ENCODE results near the gene KMT5C.
"Not testable (repeated sequence)": the region's sequence is repeated elsewhere in the genome, so short reads cannot be mapped to it uniquely, and the experiment has no call there.

Gene KMT5C

GRCh38 chr19:55322204-55322885, 17.3 kb upstream of the KMT5C start:
- Histone ChIP-seq H4K20me1 (ENCODE audit: insufficient read depth, low read length) (no peaks in the 10 kb centered on the region), H3K27ac (ENCODE audit: low read length) (no peak overlapping the region), H3K36me3 (replicated peaks; ENCODE audit: low read depth, low read length) (no peaks in the 10 kb centered on the region), H3K4me2 (ENCODE audit: low read length) (no peak overlapping the region), H3K9ac (ENCODE audit: low read length) (no peak overlapping the region), H3K79me2 (ENCODE audit: low read length) (no peaks in the 10 kb centered on the region), H2AFZ (ENCODE audit: low read depth, low read length) (no peak overlapping the region), H3K9me3 (ENCODE audit: insufficient read depth, low read length) (no peaks in the 10 kb centered on the region), H3K4me1 (ENCODE audit: low read length) (peaks cover 6% of the 10 kb centered on the region; the same call in 1 of the 2 replicates), H3K27me3 (ENCODE audit: low read depth, low read length) (no peaks in the 10 kb centered on the region), H3K4me3 (ENCODE audit: low read length) (no peak overlapping the region)
- TF ChIP-seq CTCF (IDR thresholded peaks at IDR 0.05; ENCODE audit: low read depth, low read length): no peak
- no peak for TF ChIP-seq EZH2phosphoT487 (IDR thresholded peaks at IDR 0.05; ENCODE audit: low read depth)

- Histone ChIP-seq H3K27ac (ENCODE audit: low read length) (no peak overlapping the region), H2AFZ (ENCODE audit: low read depth, low read length) (no peak overlapping the region), H4K20me1 (ENCODE audit: insufficient read depth, low read length) (no peaks in the 10 kb centered on the region), H3K4me3 (ENCODE audit: low read length) (no peak overlapping the region), H3K9ac (ENCODE audit: low read length) (no peak overlapping the region), H3K4me2 (ENCODE audit: low read length) (no peak overlapping the region), H3K79me2 (ENCODE audit: low read length) (no peaks in the 10 kb centered on the region), H3K36me3 (replicated peaks; ENCODE audit: low read depth, low read length) (no peaks in the 10 kb centered on the region), H3K9me3 (ENCODE audit: insufficient read depth, low read length) (no peaks in the 10 kb centered on the region), H3K4me1 (ENCODE audit: low read length) (peaks cover 6% of the 10 kb centered on the region; the same call in 1 of the 2 replicates), H3K27me3 (ENCODE audit: low read depth, low read length) (no peaks in the 10 kb centered on the region)
- no peak for TF ChIP-seq EZH2phosphoT487 (IDR thresholded peaks at IDR 0.05; ENCODE audit: low read depth)
- no peak for TF ChIP-seq CTCF (IDR thresholded peaks at IDR 0.05; ENCODE audit: low read depth, low read length)
Measured at GRCh38 chr19:55324662-55325061, 15.0 kb upstream of the KMT5C start.

- H2AFZ ChIP-seq (ENCODE audit: low read depth, low read length): peak within 1 kb of the TSS; percentile 67; the same call in 1 of the 2 replicates
- H3K4me1 ChIP-seq (ENCODE audit: low read length): peaks cover 6% of the 10 kb centered on the region; the same call in 1 of the 2 replicates
Measured at GRCh38 chr19:55325172-55325571, 14.5 kb upstream of the KMT5C start, which contains the start of gene TMEM150B. Gene TMEM150B (minus strand): TSS chr19:55325341. CDS start chr19:55321036, 4,305 bp downstream.

GRCh38 chr19:55328774-55329318, 10.8 kb upstream of the KMT5C start:
- not testable (repeated sequence) for H3K4me1 ChIP-seq (ENCODE audit: low read length); H3K9me3 ChIP-seq (ENCODE audit: insufficient read depth, low read length); H2AFZ ChIP-seq (ENCODE audit: low read depth, low read length); H3K27ac ChIP-seq (ENCODE audit: low read length); H3K36me3 ChIP-seq (replicated peaks; ENCODE audit: low read depth, low read length); H3K4me2 ChIP-seq (ENCODE audit: low read length); H3K79me2 ChIP-seq (ENCODE audit: low read length); H4K20me1 ChIP-seq (ENCODE audit: insufficient read depth, low read length); H3K9ac ChIP-seq (ENCODE audit: low read length); H3K27me3 ChIP-seq (ENCODE audit: low read depth, low read length); H3K4me3 ChIP-seq (ENCODE audit: low read length)

More at GRCh38 chr19:55325172-55325571, 14.5 kb upstream of the KMT5C start, which contains the start of gene TMEM150B:
- no peak for TF ChIP-seq EZH2phosphoT487 (IDR thresholded peaks at IDR 0.05; ENCODE audit: low read depth)
- TF ChIP-seq CTCF (IDR thresholded peaks at IDR 0.05; ENCODE audit: low read depth, low read length): no peak
- H3K4me2 ChIP-seq (ENCODE audit: low read length): no peak within 1 kb of the TSS
- no peaks in the 10 kb centered on the region for H3K27me3 ChIP-seq (ENCODE audit: low read depth, low read length)
- no peaks in the 10 kb centered on the region for H4K20me1 ChIP-seq (ENCODE audit: insufficient read depth, low read length)
- no peaks in the 10 kb centered on the region for H3K79me2 ChIP-seq (ENCODE audit: low read length)
- no peak within 1 kb of the TSS for H3K9ac ChIP-seq (ENCODE audit: low read length)
- no peaks in the 10 kb centered on the region for H3K9me3 ChIP-seq (ENCODE audit: insufficient read depth, low read length)
- H3K36me3 ChIP-seq (replicated peaks; ENCODE audit: low read depth, low read length): no peaks in the 10 kb centered on the region
- no peak within 1 kb of the TSS for H3K27ac ChIP-seq (ENCODE audit: low read length)
- no peak within 1 kb of the TSS for H3K4me3 ChIP-seq (ENCODE audit: low read length)

GRCh38 chr19:55329791-55330190, 9.9 kb upstream of the KMT5C start:
- not testable (repeated sequence) for H3K4me3 ChIP-seq (ENCODE audit: low read length); H3K4me1 ChIP-seq (ENCODE audit: low read length); H3K4me2 ChIP-seq (ENCODE audit: low read length); H4K20me1 ChIP-seq (ENCODE audit: insufficient read depth, low read length); H2AFZ ChIP-seq (ENCODE audit: low read depth, low read length); H3K27ac ChIP-seq (ENCODE audit: low read length); H3K9me3 ChIP-seq (ENCODE audit: insufficient read depth, low read length); H3K79me2 ChIP-seq (ENCODE audit: low read length); H3K9ac ChIP-seq (ENCODE audit: low read length); H3K36me3 ChIP-seq (replicated peaks; ENCODE audit: low read depth, low read length)
- H3K27me3 ChIP-seq (ENCODE audit: low read depth, low read length): peaks cover 12% of the 10 kb centered on the region; the same call in 1 of the 2 replicates

Data from OCI-LY3 (cell line).